HEK293 (cell line): ENCODE measurements around the gene SELENOS.

Experiments
- GLI2 ChIP-seq: fragments of 450-650 bp; formaldehyde crosslinking; IDR thresholded peaks from 2 replicates; pipeline ENCODE4; 2017; ENCODE audit warnings: missing biosample characterization, missing genetic modification characterization, low read depth, borderline replicate concordance
- KLF10 ChIP-seq: fragments of 450-650 bp; IDR thresholded peaks from 2 replicates; pipeline ENCODE4 v1.5.1; 2018; ENCODE audit warnings: missing biosample characterization, mild to moderate bottlenecking, missing genetic modification characterization
- MYNN ChIP-seq: fragments of 450-650 bp; formaldehyde crosslinking; IDR thresholded peaks from 2 replicates; pipeline ENCODE4 v1.5.1; 2016; ENCODE audit warnings: missing biosample characterization, missing genetic modification characterization, borderline replicate concordance
- SP3 ChIP-seq: fragments of 450-650 bp; formaldehyde crosslinking; IDR thresholded peaks from 2 replicates; pipeline ENCODE4 v1.5.1; 2016; ENCODE audit warnings: missing biosample characterization, missing genetic modification characterization
- ZFHX2 ChIP-seq: fragments of 450-650 bp; formaldehyde crosslinking; conservative IDR thresholded peaks from 2 replicates; pipeline ENCODE4 v1.5.1; 2016; ENCODE audit warnings: missing biosample characterization, missing genetic modification characterization
- ZNF266 ChIP-seq: fragments of 450-650 bp; formaldehyde crosslinking; IDR thresholded peaks from 2 replicates; pipeline ENCODE4 v1.5.1; 2016; ENCODE audit warnings: missing biosample characterization, missing genetic modification characterization, low read depth
- ZNF274 ChIP-seq, 2 experiments: fragments of 200-500 bp in 1 of 2; fragments of 450-650 bp in 1 of 2; sonication (Bioruptor generic) in 1 of 2; formaldehyde crosslinking in 1 of 2; IDR thresholded peaks; 2 replicates each; pipeline versions ENCODE4 v1.5.1 to v1.6.1; 2014 to 2016; ENCODE audit warnings: borderline replicate concordance in 1 of 2, inconsistent platforms in 1 of 2, low read length in 1 of 2, missing biosample characterization in 1 of 2, missing genetic modification characterization in 1 of 2
- ZNF354C ChIP-seq: fragments of 450-650 bp; formaldehyde crosslinking; IDR thresholded peaks from 2 replicates; pipeline ENCODE4 v1.5.1; 2016; ENCODE audit warnings: missing biosample characterization, missing genetic modification characterization, low read depth, borderline replicate concordance
- ZNF510 ChIP-seq: fragments of 450-650 bp; formaldehyde crosslinking; IDR thresholded peaks from 2 replicates; pipeline ENCODE4 v1.5.1; 2018; ENCODE audit warnings: mild to moderate bottlenecking, missing genetic modification characterization, missing biosample characterization; ENCODE audit not compliant: insufficient replicate concordance
- ZNF600 ChIP-seq: fragments of 450-650 bp; formaldehyde crosslinking; IDR thresholded peaks from 2 replicates; pipeline ENCODE4 v1.5.1; 2016; ENCODE audit warnings: missing biosample characterization, missing genetic modification characterization
- TF ChIP-seq, protein P1 (sequence below): fragments of 450-650 bp; formaldehyde crosslinking; IDR thresholded peaks from 2 replicates; pipeline ENCODE4 v1.5.1; 2016; ENCODE audit warnings: missing biosample characterization, missing genetic modification characterization, borderline replicate concordance
- TF ChIP-seq, protein P2 (sequence below): fragments of 450-650 bp; formaldehyde crosslinking; IDR thresholded peaks from 2 replicates; pipeline ENCODE4 v1.5.1; 2016; ENCODE audit warnings: missing biosample characterization, missing genetic modification characterization
- TF ChIP-seq, protein P3 (sequence below): fragments of 450-650 bp; formaldehyde crosslinking; IDR thresholded peaks from 2 replicates; pipeline ENCODE4 v1.5.1; 2016; ENCODE audit warnings: missing biosample characterization, missing genetic modification characterization, low read depth
- TF ChIP-seq, protein P4 (sequence below): fragments of 450-650 bp; formaldehyde crosslinking; IDR thresholded peaks from 2 replicates; pipeline ENCODE4 v1.5.1; 2016; ENCODE audit warnings: missing biosample characterization, missing genetic modification characterization
- TF ChIP-seq, protein P5 (sequence below): fragments of 450-650 bp; formaldehyde crosslinking; IDR thresholded peaks from 2 replicates; pipeline ENCODE4 v1.5.1; 2016; ENCODE audit warnings: missing biosample characterization, missing genetic modification characterization

SELENOS gene

GRCh38 chr15:101244889-101245668 lies 32.2 kb downstream of the SELENOS start (continued):
- TF ChIP-seq, protein P1, sequence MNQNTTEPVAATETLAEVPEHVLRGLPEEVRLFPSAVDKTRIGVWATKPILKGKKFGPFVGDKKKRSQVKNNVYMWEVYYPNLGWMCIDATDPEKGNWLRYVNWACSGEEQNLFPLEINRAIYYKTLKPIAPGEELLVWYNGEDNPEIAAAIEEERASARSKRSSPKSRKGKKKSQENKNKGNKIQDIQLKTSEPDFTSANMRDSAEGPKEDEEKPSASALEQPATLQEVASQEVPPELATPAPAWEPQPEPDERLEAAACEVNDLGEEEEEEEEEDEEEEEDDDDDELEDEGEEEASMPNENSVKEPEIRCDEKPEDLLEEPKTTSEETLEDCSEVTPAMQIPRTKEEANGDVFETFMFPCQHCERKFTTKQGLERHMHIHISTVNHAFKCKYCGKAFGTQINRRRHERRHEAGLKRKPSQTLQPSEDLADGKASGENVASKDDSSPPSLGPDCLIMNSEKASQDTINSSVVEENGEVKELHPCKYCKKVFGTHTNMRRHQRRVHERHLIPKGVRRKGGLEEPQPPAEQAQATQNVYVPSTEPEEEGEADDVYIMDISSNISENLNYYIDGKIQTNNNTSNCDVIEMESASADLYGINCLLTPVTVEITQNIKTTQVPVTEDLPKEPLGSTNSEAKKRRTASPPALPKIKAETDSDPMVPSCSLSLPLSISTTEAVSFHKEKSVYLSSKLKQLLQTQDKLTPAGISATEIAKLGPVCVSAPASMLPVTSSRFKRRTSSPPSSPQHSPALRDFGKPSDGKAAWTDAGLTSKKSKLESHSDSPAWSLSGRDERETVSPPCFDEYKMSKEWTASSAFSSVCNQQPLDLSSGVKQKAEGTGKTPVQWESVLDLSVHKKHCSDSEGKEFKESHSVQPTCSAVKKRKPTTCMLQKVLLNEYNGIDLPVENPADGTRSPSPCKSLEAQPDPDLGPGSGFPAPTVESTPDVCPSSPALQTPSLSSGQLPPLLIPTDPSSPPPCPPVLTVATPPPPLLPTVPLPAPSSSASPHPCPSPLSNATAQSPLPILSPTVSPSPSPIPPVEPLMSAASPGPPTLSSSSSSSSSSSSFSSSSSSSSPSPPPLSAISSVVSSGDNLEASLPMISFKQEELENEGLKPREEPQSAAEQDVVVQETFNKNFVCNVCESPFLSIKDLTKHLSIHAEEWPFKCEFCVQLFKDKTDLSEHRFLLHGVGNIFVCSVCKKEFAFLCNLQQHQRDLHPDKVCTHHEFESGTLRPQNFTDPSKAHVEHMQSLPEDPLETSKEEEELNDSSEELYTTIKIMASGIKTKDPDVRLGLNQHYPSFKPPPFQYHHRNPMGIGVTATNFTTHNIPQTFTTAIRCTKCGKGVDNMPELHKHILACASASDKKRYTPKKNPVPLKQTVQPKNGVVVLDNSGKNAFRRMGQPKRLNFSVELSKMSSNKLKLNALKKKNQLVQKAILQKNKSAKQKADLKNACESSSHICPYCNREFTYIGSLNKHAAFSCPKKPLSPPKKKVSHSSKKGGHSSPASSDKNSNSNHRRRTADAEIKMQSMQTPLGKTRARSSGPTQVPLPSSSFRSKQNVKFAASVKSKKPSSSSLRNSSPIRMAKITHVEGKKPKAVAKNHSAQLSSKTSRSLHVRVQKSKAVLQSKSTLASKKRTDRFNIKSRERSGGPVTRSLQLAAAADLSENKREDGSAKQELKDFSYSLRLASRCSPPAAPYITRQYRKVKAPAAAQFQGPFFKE (tag by site-specific recombination), result no peak
- TF ChIP-seq ZNF510 (tag by site-specific recombination) (no peak), MYNN (tag by site-specific recombination) (no peak), KLF10 (tag by site-specific recombination) (no peak), ZNF354C (tag by site-specific recombination) (no peak), SP3 (tag by site-specific recombination) (no peak), ZNF600 (tag by site-specific recombination) (0 out of 2 replicates have a peak, but pooled peaks have one; percentile 47), ZNF266 (no peak), ZFHX2 (peak; percentile 45; the same call in 1 of the 2 replicates), GLI2 (no peak), ZNF274 (IDR thresholded peaks at IDR 0.05; ENCODE audit: low read length) (no peak), ZNF274 (tag by site-specific recombination; IDR thresholded peaks at IDR 0.05; ENCODE audit: borderline replicate concordance) (no peak)
- TF ChIP-seq, protein P2, sequence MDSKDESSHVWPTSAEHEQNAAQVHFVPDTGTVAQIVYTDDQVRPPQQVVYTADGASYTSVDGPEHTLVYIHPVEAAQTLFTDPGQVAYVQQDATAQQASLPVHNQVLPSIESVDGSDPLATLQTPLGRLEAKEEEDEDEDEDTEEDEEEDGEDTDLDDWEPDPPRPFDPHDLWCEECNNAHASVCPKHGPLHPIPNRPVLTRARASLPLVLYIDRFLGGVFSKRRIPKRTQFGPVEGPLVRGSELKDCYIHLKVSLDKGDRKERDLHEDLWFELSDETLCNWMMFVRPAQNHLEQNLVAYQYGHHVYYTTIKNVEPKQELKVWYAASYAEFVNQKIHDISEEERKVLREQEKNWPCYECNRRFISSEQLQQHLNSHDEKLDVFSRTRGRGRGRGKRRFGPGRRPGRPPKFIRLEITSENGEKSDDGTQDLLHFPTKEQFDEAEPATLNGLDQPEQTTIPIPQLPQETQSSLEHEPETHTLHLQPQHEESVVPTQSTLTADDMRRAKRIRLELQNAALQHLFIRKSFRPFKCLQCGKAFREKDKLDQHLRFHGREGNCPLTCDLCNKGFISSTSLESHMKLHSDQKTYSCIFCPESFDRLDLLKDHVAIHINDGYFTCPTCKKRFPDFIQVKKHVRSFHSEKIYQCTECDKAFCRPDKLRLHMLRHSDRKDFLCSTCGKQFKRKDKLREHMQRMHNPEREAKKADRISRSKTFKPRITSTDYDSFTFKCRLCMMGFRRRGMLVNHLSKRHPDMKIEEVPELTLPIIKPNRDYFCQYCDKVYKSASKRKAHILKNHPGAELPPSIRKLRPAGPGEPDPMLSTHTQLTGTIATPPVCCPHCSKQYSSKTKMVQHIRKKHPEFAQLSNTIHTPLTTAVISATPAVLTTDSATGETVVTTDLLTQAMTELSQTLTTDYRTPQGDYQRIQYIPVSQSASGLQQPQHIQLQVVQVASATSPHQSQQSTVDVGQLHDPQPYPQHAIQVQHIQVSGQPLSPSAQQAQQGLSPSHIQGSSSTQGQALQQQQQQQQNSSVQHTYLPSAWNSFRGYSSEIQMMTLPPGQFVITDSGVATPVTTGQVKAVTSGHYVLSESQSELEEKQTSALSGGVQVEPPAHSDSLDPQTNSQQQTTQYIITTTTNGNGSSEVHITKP (tag by site-specific recombination), result no peak
- TF ChIP-seq, protein P3, sequence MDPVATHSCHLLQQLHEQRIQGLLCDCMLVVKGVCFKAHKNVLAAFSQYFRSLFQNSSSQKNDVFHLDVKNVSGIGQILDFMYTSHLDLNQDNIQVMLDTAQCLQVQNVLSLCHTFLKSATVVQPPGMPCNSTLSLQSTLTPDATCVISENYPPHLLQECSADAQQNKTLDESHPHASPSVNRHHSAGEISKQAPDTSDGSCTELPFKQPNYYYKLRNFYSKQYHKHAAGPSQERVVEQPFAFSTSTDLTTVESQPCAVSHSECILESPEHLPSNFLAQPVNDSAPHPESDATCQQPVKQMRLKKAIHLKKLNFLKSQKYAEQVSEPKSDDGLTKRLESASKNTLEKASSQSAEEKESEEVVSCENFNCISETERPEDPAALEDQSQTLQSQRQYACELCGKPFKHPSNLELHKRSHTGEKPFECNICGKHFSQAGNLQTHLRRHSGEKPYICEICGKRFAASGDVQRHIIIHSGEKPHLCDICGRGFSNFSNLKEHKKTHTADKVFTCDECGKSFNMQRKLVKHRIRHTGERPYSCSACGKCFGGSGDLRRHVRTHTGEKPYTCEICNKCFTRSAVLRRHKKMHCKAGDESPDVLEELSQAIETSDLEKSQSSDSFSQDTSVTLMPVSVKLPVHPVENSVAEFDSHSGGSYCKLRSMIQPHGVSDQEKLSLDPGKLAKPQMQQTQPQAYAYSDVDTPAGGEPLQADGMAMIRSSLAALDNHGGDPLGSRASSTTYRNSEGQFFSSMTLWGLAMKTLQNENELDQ, result no peak
- TF ChIP-seq, protein P4, sequence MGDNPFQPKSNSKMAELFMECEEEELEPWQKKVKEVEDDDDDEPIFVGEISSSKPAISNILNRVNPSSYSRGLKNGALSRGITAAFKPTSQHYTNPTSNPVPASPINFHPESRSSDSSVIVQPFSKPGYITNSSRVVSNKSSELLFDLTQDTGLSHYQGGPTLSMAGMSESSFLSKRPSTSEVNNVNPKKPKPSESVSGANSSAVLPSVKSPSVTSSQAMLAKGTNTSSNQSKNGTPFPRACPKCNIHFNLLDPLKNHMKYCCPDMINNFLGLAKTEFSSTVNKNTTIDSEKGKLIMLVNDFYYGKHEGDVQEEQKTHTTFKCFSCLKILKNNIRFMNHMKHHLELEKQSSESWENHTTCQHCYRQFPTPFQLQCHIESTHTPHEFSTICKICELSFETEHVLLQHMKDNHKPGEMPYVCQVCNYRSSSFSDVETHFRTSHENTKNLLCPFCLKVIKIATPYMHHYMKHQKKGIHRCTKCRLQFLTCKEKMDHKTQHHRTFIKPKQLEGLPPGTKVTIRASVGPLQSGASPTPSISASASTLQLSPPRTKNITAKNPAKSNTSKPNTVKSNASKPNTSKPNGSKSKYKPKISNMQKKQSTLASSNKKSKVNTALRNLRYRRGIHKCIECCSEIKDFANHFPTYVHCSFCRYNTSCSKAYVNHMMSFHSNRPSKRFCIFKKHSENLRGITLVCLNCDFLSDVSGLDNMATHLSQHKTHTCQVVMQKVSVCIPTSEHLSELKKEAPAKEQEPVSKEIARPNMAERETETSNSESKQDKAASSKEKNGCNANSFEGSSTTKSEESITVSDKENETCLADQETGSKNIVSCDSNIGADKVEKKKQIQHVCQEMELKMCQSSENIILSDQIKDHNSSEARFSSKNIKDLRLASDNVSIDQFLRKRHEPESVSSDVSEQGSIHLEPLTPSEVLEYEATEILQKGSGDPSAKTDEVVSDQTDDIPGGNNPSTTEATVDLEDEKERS, result no peak
- TF ChIP-seq, protein P5, sequence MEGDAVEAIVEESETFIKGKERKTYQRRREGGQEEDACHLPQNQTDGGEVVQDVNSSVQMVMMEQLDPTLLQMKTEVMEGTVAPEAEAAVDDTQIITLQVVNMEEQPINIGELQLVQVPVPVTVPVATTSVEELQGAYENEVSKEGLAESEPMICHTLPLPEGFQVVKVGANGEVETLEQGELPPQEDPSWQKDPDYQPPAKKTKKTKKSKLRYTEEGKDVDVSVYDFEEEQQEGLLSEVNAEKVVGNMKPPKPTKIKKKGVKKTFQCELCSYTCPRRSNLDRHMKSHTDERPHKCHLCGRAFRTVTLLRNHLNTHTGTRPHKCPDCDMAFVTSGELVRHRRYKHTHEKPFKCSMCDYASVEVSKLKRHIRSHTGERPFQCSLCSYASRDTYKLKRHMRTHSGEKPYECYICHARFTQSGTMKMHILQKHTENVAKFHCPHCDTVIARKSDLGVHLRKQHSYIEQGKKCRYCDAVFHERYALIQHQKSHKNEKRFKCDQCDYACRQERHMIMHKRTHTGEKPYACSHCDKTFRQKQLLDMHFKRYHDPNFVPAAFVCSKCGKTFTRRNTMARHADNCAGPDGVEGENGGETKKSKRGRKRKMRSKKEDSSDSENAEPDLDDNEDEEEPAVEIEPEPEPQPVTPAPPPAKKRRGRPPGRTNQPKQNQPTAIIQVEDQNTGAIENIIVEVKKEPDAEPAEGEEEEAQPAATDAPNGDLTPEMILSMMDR, result no peak
